ENCODE measurements around the gene PPP1R3G. TPM values are rescaled to one million over a fixed set of nuclear protein-coding genes. Genes with fewer than 3 reads are reported as not detected.

The PPP1R3G gene
- total RNA-seq, 6 experiments from 2014 or later, result 0.35 to 0.98 (median 0.52) TPM

DNA sequence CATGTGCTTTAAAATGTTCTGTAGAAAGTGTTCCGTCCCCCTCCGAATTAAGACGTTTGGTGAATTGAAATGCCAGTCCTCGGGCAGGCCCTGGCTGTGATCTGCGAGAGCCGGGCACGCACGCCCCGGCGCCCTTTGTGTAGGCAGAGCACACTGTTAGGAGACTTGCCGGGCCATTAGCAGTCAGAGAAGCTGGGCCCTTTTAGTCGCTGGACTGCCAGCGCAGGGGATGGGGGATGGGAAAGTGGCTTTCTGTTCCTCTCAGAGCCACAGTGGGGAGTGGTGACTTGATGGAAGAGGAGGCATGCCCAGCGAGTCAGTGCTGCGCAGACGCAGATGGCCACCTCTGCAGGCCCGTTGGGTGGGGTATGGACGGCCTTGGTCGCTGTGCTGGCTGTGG lies 2.2 kb downstream of the PPP1R3G start:
- no peaks in the 10 kb centered on the region for H3K27me3 ChIP-seq
- H3K9me3 ChIP-seq, result no peaks in the 10 kb centered on the region
- WGBS (ENCODE audit: insufficient coverage, low coverage, low lambda C conversion rate, missing lambda C conversion rate), result 88% methylated on average over 3 of the region's 19 CpGs
- H3K27ac ChIP-seq, result no peak overlapping the region
- H3K36me3 ChIP-seq, result no peaks in the 10 kb centered on the region
- no peak overlapping the region for H3K4me3 ChIP-seq
- ATAC-seq (peak in 1 of 4 donors; percentile 1), DNase-seq (peak in 2 of 3 donors; percentile 47 to 63)
- no peaks in the 10 kb centered on the region for H3K4me1 ChIP-seq
- TF ChIP-seq POLR2A (IDR thresholded peaks at IDR 0.05), result no peak
- TF ChIP-seq, protein P1, sequence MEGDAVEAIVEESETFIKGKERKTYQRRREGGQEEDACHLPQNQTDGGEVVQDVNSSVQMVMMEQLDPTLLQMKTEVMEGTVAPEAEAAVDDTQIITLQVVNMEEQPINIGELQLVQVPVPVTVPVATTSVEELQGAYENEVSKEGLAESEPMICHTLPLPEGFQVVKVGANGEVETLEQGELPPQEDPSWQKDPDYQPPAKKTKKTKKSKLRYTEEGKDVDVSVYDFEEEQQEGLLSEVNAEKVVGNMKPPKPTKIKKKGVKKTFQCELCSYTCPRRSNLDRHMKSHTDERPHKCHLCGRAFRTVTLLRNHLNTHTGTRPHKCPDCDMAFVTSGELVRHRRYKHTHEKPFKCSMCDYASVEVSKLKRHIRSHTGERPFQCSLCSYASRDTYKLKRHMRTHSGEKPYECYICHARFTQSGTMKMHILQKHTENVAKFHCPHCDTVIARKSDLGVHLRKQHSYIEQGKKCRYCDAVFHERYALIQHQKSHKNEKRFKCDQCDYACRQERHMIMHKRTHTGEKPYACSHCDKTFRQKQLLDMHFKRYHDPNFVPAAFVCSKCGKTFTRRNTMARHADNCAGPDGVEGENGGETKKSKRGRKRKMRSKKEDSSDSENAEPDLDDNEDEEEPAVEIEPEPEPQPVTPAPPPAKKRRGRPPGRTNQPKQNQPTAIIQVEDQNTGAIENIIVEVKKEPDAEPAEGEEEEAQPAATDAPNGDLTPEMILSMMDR (IDR thresholded peaks at IDR 0.05), result no peak
- intact Hi-C loops (cut with DNase I), result no loop called here

DNA sequence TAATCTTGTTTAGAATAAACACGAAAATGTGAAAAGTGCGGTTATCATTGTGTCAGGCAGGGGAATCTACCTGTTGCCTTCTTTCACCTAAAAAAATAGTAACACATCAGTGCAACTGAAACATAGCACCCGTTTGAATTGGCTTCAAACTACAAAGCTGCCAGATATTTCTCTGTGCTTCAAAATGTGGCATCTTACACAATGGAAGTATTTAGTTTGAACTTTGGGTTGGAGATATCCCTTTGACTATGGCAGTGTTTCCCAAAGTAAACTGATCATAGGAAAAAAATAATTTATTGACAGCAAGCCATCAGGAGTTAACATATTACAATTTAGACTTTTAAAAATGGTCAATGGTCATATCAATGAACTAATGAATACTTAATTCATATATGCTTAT lies 3.6 kb downstream of the PPP1R3G start:
- 66% methylated on average over 3 of the region's 3 CpGs for WGBS (ENCODE audit: insufficient coverage, low coverage, low lambda C conversion rate, missing lambda C conversion rate)
- H3K36me3 ChIP-seq, result no peaks in the 10 kb centered on the region
- intact Hi-C loops (cut with DNase I), result no loop called here
- TF ChIP-seq POLR2A (IDR thresholded peaks at IDR 0.05), result no peak
- TF ChIP-seq, protein P1 (IDR thresholded peaks at IDR 0.05), result no peak
- H3K9me3 ChIP-seq, result no peaks in the 10 kb centered on the region
- ATAC-seq (no peak), DNase-seq (no peak)
- H3K4me1 ChIP-seq, result no peaks in the 10 kb centered on the region
- H3K27ac ChIP-seq, result no peak overlapping the region
- no peak overlapping the region for H3K4me3 ChIP-seq
- no peaks in the 10 kb centered on the region for H3K27me3 ChIP-seq

DNA sequence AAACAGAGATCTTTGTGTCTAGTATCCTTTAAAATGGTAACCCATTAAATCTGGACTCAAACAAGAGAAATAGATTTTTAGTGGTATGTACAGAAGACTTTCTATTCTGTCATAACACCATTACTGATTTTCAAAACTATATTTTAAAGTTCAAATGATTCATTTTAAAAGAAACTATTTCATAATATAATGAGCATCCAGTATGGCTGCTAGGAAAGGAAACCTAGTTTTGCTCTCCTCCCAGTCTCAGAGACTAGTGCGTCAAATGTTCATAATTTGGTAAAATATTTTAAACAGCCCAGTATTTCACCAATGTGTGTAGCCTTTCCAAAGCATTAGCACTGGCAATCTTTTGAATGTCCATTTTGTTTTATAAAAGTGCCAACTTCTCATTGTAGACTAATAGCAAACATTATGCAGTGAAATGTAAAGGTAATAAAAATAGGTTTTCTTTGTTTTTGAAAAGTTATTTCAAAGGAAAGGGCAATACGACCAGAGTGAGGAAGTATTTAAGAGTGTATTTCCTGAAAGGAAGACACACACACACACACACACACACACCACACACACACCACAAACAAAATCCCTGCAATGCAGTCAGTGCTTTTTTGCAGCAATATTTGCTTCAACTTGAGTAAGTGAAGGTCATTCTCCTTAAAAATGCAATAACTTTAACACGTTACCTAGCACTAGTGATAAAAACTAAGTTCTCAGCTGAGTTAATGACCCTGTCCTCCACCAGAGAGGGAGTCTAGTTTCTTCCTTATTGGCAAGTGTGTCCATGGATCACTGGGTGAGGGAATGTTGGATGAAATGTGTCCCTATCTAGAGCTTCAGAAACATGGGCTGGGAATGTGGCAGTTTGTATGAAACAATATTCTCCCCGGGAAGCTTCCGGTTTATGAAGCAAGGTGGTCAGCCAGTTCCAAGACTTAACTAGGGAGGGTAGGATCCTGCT lies 4.6 kb downstream of the PPP1R3G start:
- TF ChIP-seq POLR2A (IDR thresholded peaks at IDR 0.05), result no peak
- TF ChIP-seq, protein P1 (IDR thresholded peaks at IDR 0.05), result no peak
- WGBS (ENCODE audit: insufficient coverage, low coverage, low lambda C conversion rate, missing lambda C conversion rate), result 51% methylated on average over 5 of the region's 5 CpGs
- intact Hi-C loops (cut with DNase I), result no loop called here
- Histone ChIP-seq H3K36me3 (no peaks in the 10 kb centered on the region), H3K27me3 (no peaks in the 10 kb centered on the region), H3K27ac (no peak overlapping the region), H3K9me3 (no peaks in the 10 kb centered on the region), H3K4me3 (no peak overlapping the region), H3K4me1 (no peaks in the 10 kb centered on the region)
- DNase-seq (no peak), ATAC-seq (no peak)

- TF ChIP-seq POLR2A (IDR thresholded peaks at IDR 0.05), result no peak
- TF ChIP-seq, protein P1 (IDR thresholded peaks at IDR 0.05), result no peak
- no peak overlapping the region for H3K4me3 ChIP-seq
- no peak for DNase-seq
- H3K4me1 ChIP-seq, result no peaks in the 10 kb centered on the region
- H3K36me3 ChIP-seq, result no peaks in the 10 kb centered on the region
- no peaks in the 10 kb centered on the region for H3K9me3 ChIP-seq
- 84% methylated on average over 5 of the region's 7 CpGs for WGBS (ENCODE audit: insufficient coverage, low coverage, low lambda C conversion rate, missing lambda C conversion rate)
- H3K27ac ChIP-seq, result no peak overlapping the region
- no peaks in the 10 kb centered on the region for H3K27me3 ChIP-seq
- no peak for ATAC-seq
- intact Hi-C loops (cut with DNase I), result no loop called here
These were observed 5.5 kb downstream of the PPP1R3G start for GRCh38 chr6:5090603-5091002.
